HFFc6 (cell line): ENCODE measurements around the gene SACS. TPM values are rescaled to one million over a fixed set of nuclear protein-coding genes. Genes with fewer than 3 reads are reported as not detected.
A peak's percentile ranks its signal among the peaks of the same experiment; 100 is the strongest.

Experiments
- DNase-seq: peaks from one replicate; pipeline ENCODE4 v3.0.0-alpha.2; 2018
- H3K27ac Mint-ChIP-seq: 2 replicates; pipeline ENCODE4 v1.8.0; 2020; ENCODE audit warnings: mild to moderate bottlenecking, mixed read lengths
- H3K27me3 Mint-ChIP-seq: 2 replicates; pipeline ENCODE4 v1.8.0; 2021; ENCODE audit warnings: mild to moderate bottlenecking, moderate library complexity, mixed read lengths; ENCODE audit not compliant: insufficient read depth
- H3K36me3 Mint-ChIP-seq: 2 replicates; pipeline ENCODE4 v1.8.0; 2021; ENCODE audit warnings: low read depth, mixed read lengths
- H3K4me1 Mint-ChIP-seq: 2 replicates; pipeline ENCODE4 v1.8.0; 2020; ENCODE audit warnings: low read depth, mixed read lengths
- H3K4me3 Mint-ChIP-seq: 2 replicates; pipeline ENCODE4 v1.8.0; 2020; ENCODE audit warnings: mild to moderate bottlenecking, moderate library complexity, mixed read lengths
- H3K9me3 Mint-ChIP-seq: 2 replicates; pipeline ENCODE4 v1.8.0; 2020; ENCODE audit warnings: mild to moderate bottlenecking, mixed read lengths
- CTCF ChIP-seq: fragments of 200-600 bp; sonication (generic); IDR thresholded peaks from 2 replicates; pipeline ENCODE4 v1.5.0; 2021; ENCODE audit warnings: antibody characterized with exemption, mild to moderate bottlenecking
- total RNA-seq, 6 experiments: library from RNA; stranded (reverse); fragmentation: NEBNext Ultra II Directional; extraction: Animal tissue kit (Norgen Biotek cat#: 25700); gene quantifications; 2 replicates in 1 of 6; 3 replicates in 5 of 6; pipeline ENCODE4 v1.2.3, GENCODE V29; 2021

The SACS gene
- total RNA-seq, 6 experiments from 2014 or later, result 43.9 to 50.9 (median 47.1) TPM

GRCh38 chr13:23344931-23345595 is 88.4 kb downstream of the SACS start:
- H3K36me3 Mint-ChIP-seq, result peaks cover 71% of the 10 kb centered on the region
- H3K27me3 Mint-ChIP-seq, result no peaks in the 10 kb centered on the region; the same call in none of the 2 replicates
- no peak for TF ChIP-seq CTCF
- no peak overlapping the region for H3K4me3 Mint-ChIP-seq
- DNase-seq, result no peak
- peak overlapping the region; percentile 32; the same call in 1 of the 2 replicates for H3K27ac Mint-ChIP-seq
- H3K4me1 Mint-ChIP-seq, result peaks cover 31% of the 10 kb centered on the region
- H3K9me3 Mint-ChIP-seq, result no peaks in the 10 kb centered on the region

- H3K9me3 Mint-ChIP-seq, result no peaks in the 10 kb centered on the region; the same call in 1 of the 2 replicates
- H3K4me1 Mint-ChIP-seq, result peaks cover 7% of the 10 kb centered on the region; the same call in 1 of the 2 replicates
- no peak for DNase-seq
- peaks cover 3% of the 10 kb centered on the region; the same call in 1 of the 2 replicates for H3K27me3 Mint-ChIP-seq
- TF ChIP-seq CTCF, result no peak
- H3K4me3 Mint-ChIP-seq, result no peak overlapping the region
- peaks cover 85% of the 10 kb centered on the region for H3K36me3 Mint-ChIP-seq
- no peak overlapping the region for H3K27ac Mint-ChIP-seq
These were observed 94.3 kb downstream of the SACS start for GRCh38 chr13:23339225-23339624.

- H3K4me3 Mint-ChIP-seq, result no peak overlapping the region
- no peak overlapping the region for H3K27ac Mint-ChIP-seq
- peaks cover 54% of the 10 kb centered on the region for H3K36me3 Mint-ChIP-seq
- no peaks in the 10 kb centered on the region for H3K9me3 Mint-ChIP-seq
- peaks cover 24% of the 10 kb centered on the region for H3K4me1 Mint-ChIP-seq
- H3K27me3 Mint-ChIP-seq, result peaks cover 3% of the 10 kb centered on the region; the same call in 1 of the 2 replicates
- no peak for TF ChIP-seq CTCF
- no peak for DNase-seq
These were observed 103.1 kb downstream of the SACS start for GRCh38 chr13:23330356-23330755.

GRCh38 chr13:23325191-23325590 is 108.3 kb downstream of the SACS start:
- no peak for TF ChIP-seq CTCF
- Mint-ChIP-seq H3K36me3 (peaks cover 6% of the 10 kb centered on the region; the same call in 1 of the 2 replicates), H3K9me3 (no peaks in the 10 kb centered on the region), H3K4me3 (no peak overlapping the region), H3K27ac (no peak overlapping the region; the same call in 1 of the 2 replicates), H3K4me1 (peaks cover 61% of the 10 kb centered on the region), H3K27me3 (peaks cover 3% of the 10 kb centered on the region; the same call in 1 of the 2 replicates)
- no peak for DNase-seq

- no peaks in the 10 kb centered on the region; the same call in 1 of the 2 replicates for H3K36me3 Mint-ChIP-seq
- H3K4me3 Mint-ChIP-seq, result peak overlapping the region; percentile 61; the same call in 1 of the 2 replicates
- H3K27me3 Mint-ChIP-seq, result peaks cover 3% of the 10 kb centered on the region; the same call in 1 of the 2 replicates
- H3K4me1 Mint-ChIP-seq, result peaks cover 71% of the 10 kb centered on the region
- H3K9me3 Mint-ChIP-seq, result no peaks in the 10 kb centered on the region
- TF ChIP-seq CTCF, result no peak
- peak overlapping the region; percentile 77 for H3K27ac Mint-ChIP-seq
- DNase-seq, result peak; percentile 7
These were observed 109.4 kb downstream of the SACS start for GRCh38 chr13:23323946-23324709.
